H1 (cell line): ENCODE results near the gene PRR36. TPM values are rescaled to one million over a fixed set of nuclear protein-coding genes. Genes with fewer than 3 reads are reported as not detected.

Experiments
- CTCF ChIA-PET: fragments of 300-600 bp; sonication (Branson Sonifier 250); formaldehyde crosslinking; loops from one replicate; lab custom pipeline; 2021; ENCODE audit not compliant: partially characterized antibody; lab: Charles Lee
- POLR2A ChIA-PET: fragments of 300-600 bp; sonication (Branson Sonifier 250); formaldehyde crosslinking; loops from one replicate; lab custom pipeline; 2021; ENCODE audit warnings: inconsistent platforms; ENCODE audit not compliant: partially characterized antibody; lab: Charles Lee
- DNase-seq, 2 experiments: peaks; one replicate each; pipeline versions ENCODE4 v3.0.0 to v3.0.0-alpha.2; 2010 to 2022; ENCODE audit warnings: low spot score in 2 of 2, low read depth in 1 of 2, mixed read lengths in 1 of 2
- FAIRE-seq: peaks from 2 replicates; lab custom pipeline; 2011; peaks lifted over from hg19 to GRCh38; lab: Jason Lieb, UNC
- H2AFZ ChIP-seq: 2 replicates; pipeline ENCODE4 v1.8.1; 2012; ENCODE audit warnings: low read length, inconsistent platforms
- H2AK5ac ChIP-seq: 2 replicates; pipeline ENCODE4 v1.6.1; 2013; ENCODE audit warnings: low read depth, low read length
- H2BK120ac ChIP-seq: replicated peaks from 2 replicates; pipeline ENCODE3; 2013; ENCODE audit warnings: low read depth, low read length, inconsistent platforms
- H2BK12ac ChIP-seq: 2 replicates; pipeline ENCODE4 v1.6.1; 2013; ENCODE audit warnings: low read depth, low read length
- H2BK15ac ChIP-seq: 2 replicates; pipeline ENCODE4 v1.6.1; 2013; ENCODE audit warnings: low read length
- H2BK20ac ChIP-seq: 2 replicates; pipeline ENCODE4 v1.6.1; 2013; ENCODE audit warnings: low read length
- H2BK5ac ChIP-seq: 2 replicates; pipeline ENCODE4 v1.6.1; 2013; ENCODE audit warnings: low read depth, low read length
- H3K14ac ChIP-seq: 2 replicates; pipeline ENCODE4 v1.6.1; 2013; ENCODE audit warnings: inconsistent platforms; ENCODE audit not compliant: insufficient read length
- H3K18ac ChIP-seq: 2 replicates; pipeline ENCODE4 v1.6.1; 2013; ENCODE audit warnings: low read length; ENCODE audit errors: extremely low read depth
- H3K23ac ChIP-seq: 2 replicates; pipeline ENCODE4 v1.6.1; 2013; ENCODE audit warnings: inconsistent platforms; ENCODE audit not compliant: insufficient read length
- H3K23me2 ChIP-seq: 2 replicates; pipeline ENCODE4 v1.6.1; 2013; ENCODE audit warnings: low read depth, low read length
- H3K27ac ChIP-seq: 2 replicates; pipeline ENCODE4 v1.6.1; 2011; ENCODE audit warnings: low read depth, low read length, inconsistent platforms
- H3K27me3 ChIP-seq, 4 experiments: replicated peaks in 1 of 4; 1 replicate in 1 of 4; 2 replicates in 3 of 4; pipeline versions ENCODE4 v1.6.1 to v1.8.1; 2011 to 2013; ENCODE audit warnings: low read length in 3 of 4, mild to moderate bottlenecking in 3 of 4, inconsistent platforms in 2 of 4, mixed read lengths in 2 of 4, moderate library complexity in 1 of 4; ENCODE audit not compliant: control insufficient read depth in 3 of 4, insufficient read depth in 3 of 4; ENCODE audit errors: extremely low read depth in 1 of 4
- H3K36me3 ChIP-seq, 4 experiments: 2 replicates each; pipeline versions ENCODE4 v1.6.1 to v1.8.1; 2011 to 2013; ENCODE audit warnings: mild to moderate bottlenecking in 4 of 4, low read length in 3 of 4, moderate library complexity in 2 of 4, control low read depth in 1 of 4, inconsistent platforms in 1 of 4; ENCODE audit not compliant: insufficient read depth in 4 of 4, control insufficient read depth in 2 of 4
- H3K4ac ChIP-seq: replicated peaks from 2 replicates; pipeline ENCODE3; 2013; ENCODE audit warnings: low read length, low read depth, mixed read lengths, inconsistent platforms; ENCODE audit not compliant: insufficient read length
- H3K4me1 ChIP-seq, 4 experiments: replicated peaks in 1 of 4; 1 replicate in 1 of 4; 2 replicates in 3 of 4; pipeline versions ENCODE4 v1.6.1 to v1.8.1; 2011 to 2013; ENCODE audit warnings: low read length in 3 of 4, inconsistent platforms in 2 of 4, mixed read lengths in 1 of 4; ENCODE audit not compliant: insufficient read depth in 4 of 4, control insufficient read depth in 3 of 4
- H3K4me2 ChIP-seq, 2 experiments: 2 replicates each; pipeline versions ENCODE4 v1.6.1 to v1.8.1; 2011 to 2013; ENCODE audit warnings: low read depth in 2 of 2, low read length in 2 of 2, control low read depth in 1 of 2, inconsistent platforms in 1 of 2, mild to moderate bottlenecking in 1 of 2; ENCODE audit not compliant: insufficient read depth in 1 of 2
- H3K4me3 ChIP-seq, 4 experiments: fragments of 200-600, 300-600 bp in 1 of 4; sonication (generic), shearing (Covaris generic), sonication (Bioruptor Twin) in 1 of 4; 2 replicates each; pipeline versions ENCODE4 v1.5.1 to v1.8.1; 2011 to 2016; ENCODE audit warnings: low read length in 4 of 4, low read depth in 3 of 4, control low read depth in 2 of 4, inconsistent platforms in 2 of 4, mild to moderate bottlenecking in 2 of 4, mixed read lengths in 1 of 4, moderate library complexity in 1 of 4; ENCODE audit not compliant: insufficient read depth in 2 of 4; ENCODE audit errors: extremely low read depth in 1 of 4
- H3K56ac ChIP-seq: replicated peaks from 2 replicates; pipeline ENCODE3; 2013; ENCODE audit warnings: low read depth, mild to moderate bottlenecking, mixed read lengths, low read length, inconsistent platforms; ENCODE audit not compliant: insufficient read length
- H3K79me1 ChIP-seq: 2 replicates; pipeline ENCODE4 v1.6.1; 2013; ENCODE audit warnings: low read depth, low read length, control low read depth
- H3K79me2 ChIP-seq, 2 experiments: 2 replicates each; pipeline versions ENCODE4 v1.6.1 to v1.8.1; 2012 to 2013; ENCODE audit warnings: low read length in 2 of 2, mild to moderate bottlenecking in 2 of 2, inconsistent platforms in 1 of 2; ENCODE audit not compliant: insufficient read depth in 2 of 2, control insufficient read depth in 1 of 2
- H3K9ac ChIP-seq, 4 experiments: replicated peaks in 1 of 4; 1 replicate in 1 of 4; 2 replicates in 3 of 4; pipeline versions ENCODE4 v1.6.1 to v1.8.1; 2011 to 2013; ENCODE audit warnings: low read depth in 3 of 4, low read length in 3 of 4, control low read depth in 2 of 4, mild to moderate bottlenecking in 2 of 4, moderate library complexity in 2 of 4, inconsistent platforms in 1 of 4; ENCODE audit errors: extremely low read depth in 1 of 4
- H3K9me3 ChIP-seq, 2 experiments: 2 replicates each; pipeline versions ENCODE4 v1.6.1 to v1.8.1; 2012 to 2013; ENCODE audit warnings: mild to moderate bottlenecking in 2 of 2, moderate library complexity in 2 of 2, control low read depth in 1 of 2, inconsistent platforms in 1 of 2, low read depth in 1 of 2, low read length in 1 of 2, mixed read lengths in 1 of 2; ENCODE audit not compliant: insufficient read depth in 2 of 2
- H4K20me1 ChIP-seq, 2 experiments: replicated peaks in 1 of 2; 2 replicates each; pipeline versions ENCODE3 to v1.8.1; 2011 to 2013; ENCODE audit warnings: inconsistent platforms in 2 of 2, low read length in 2 of 2, mild to moderate bottlenecking in 1 of 2; ENCODE audit not compliant: insufficient read depth in 2 of 2, control insufficient read depth in 1 of 2
- H4K5ac ChIP-seq: 2 replicates; pipeline ENCODE4 v1.6.1; 2013; ENCODE audit warnings: low read length, low read depth, mixed read lengths, inconsistent platforms; ENCODE audit not compliant: insufficient read length
- H4K8ac ChIP-seq: 2 replicates; pipeline ENCODE4 v1.8.0; 2013; ENCODE audit warnings: mild to moderate bottlenecking, moderate library complexity, low read length, inconsistent platforms; ENCODE audit not compliant: insufficient read depth; ENCODE audit errors: extremely low read depth
- H4K91ac ChIP-seq: replicated peaks from 2 replicates; pipeline ENCODE3; 2013; ENCODE audit warnings: low read length, mixed read lengths, inconsistent platforms; ENCODE audit not compliant: insufficient read length
- SIN3A ChIP-seq, 2 experiments: IDR thresholded peaks in 1 of 2; conservative IDR thresholded peaks in 1 of 2; 2 replicates each; pipeline ENCODE4 v1.6.1; 2011 to 2012; ENCODE audit warnings: low read length in 2 of 2, improper control_type of control experiment in 1 of 2, low read depth in 1 of 2, mild to moderate bottlenecking in 1 of 2
- SIRT6 ChIP-seq: IDR thresholded peaks from one replicate; pipeline ENCODE4 v1.7.1; 2012; ENCODE audit warnings: low read length, inconsistent platforms
- SIX5 ChIP-seq: IDR thresholded peaks from 2 replicates; pipeline ENCODE4 v1.6.1; 2011; ENCODE audit warnings: mild to moderate bottlenecking, low read depth, low read length
- TAF1 ChIP-seq: IDR thresholded peaks from 2 replicates; pipeline ENCODE4 v1.6.1; 2011; ENCODE audit warnings: mild to moderate bottlenecking, low read depth, low read length
- WGBS, 2 experiments: shearing (Covaris generic) in 1 of 2; methylation state at CpG; one replicate each; pipeline versions ENCODE4 v1.1.6 to v1.1.7; 2013 to 2015; ENCODE audit warnings: low lambda C conversion rate in 2 of 2, mixed read lengths in 2 of 2, inconsistent platforms in 1 of 2, low coverage in 1 of 2, missing lambda C conversion rate in 1 of 2; ENCODE audit not compliant: insufficient replicate concordance in 2 of 2, insufficient coverage in 1 of 2, insufficient read length in 1 of 2; ENCODE audit errors: extremely low coverage in 1 of 2, missing lambda C conversion rate in 1 of 2; 5-methylcytosine and 5-hydroxymethylcytosine counted together
- polyA plus RNA-seq, 7 experiments: library from polyadenylated mRNA; depleted of rRNA in 3 of 7; stranded (reverse) in 5 of 7; unstranded in 2 of 7; fragments of >200 nt in 5 of 7; fragments of 200-250 nt in 2 of 7; gene quantifications; 1 replicate in 5 of 7; 2 replicates in 1 of 7; 4 replicates in 1 of 7; pipeline versions ENCODE4 v1.2.1 to v1.2.3, GENCODE V29; 2011 to 2013; ENCODE audit warnings: missing spikeins in 2 of 7, mixed read lengths in 2 of 7
- total RNA-seq: library from RNA; stranded (reverse); fragmentation: NEBNext Ultra II Directional; extraction: Animal tissue kit (Norgen Biotek cat#: 25700); gene quantifications from 2 replicates; pipeline ENCODE4 v1.2.1, GENCODE V29; 2021

The PRR36 gene
- total and polyA plus RNA-seq, 2 of the 8 experiments (the other 6 are each of a cell fraction or from before 2014, with no cell fraction given), result 1.6 to 23.9 TPM

GRCh38 chr19:7915250-7916102, 41.3 kb upstream of the PRR36 start:
- Histone ChIP-seq H3K4me3 (peak overlapping the region; percentile 29 to 64 (median 34); a peak in 7 of 8 replicates), H2BK120ac (no peak overlapping the region), H2BK12ac (no peak overlapping the region), H2AK5ac (0 out of 2 replicates have a peak overlapping the region, but pooled peaks have one; percentile 11), H3K79me2 (no peaks in the 10 kb centered on the region), H3K23ac (no peak overlapping the region), H4K5ac (no peak overlapping the region), H3K4me2 (peak overlapping the region; percentile 86 to 94), H3K36me3 (peaks cover 5 to 23% (median 12%) of the 10 kb centered on the region in 4 experiments; a peak in 4 of 8 replicates), H4K8ac (no peak overlapping the region), H3K14ac (no peak overlapping the region), H3K18ac (no peak overlapping the region; the same call in 1 of the 2 replicates), H3K56ac (peak overlapping the region; percentile 59), H2BK20ac (no peak overlapping the region), H3K9ac (no peak overlapping the region), H3K9me3 (no peaks in the 10 kb centered on the region), H4K20me1 (peaks cover 2 to 6% of the 10 kb centered on the region in 2 experiments), H3K79me1 (no peaks in the 10 kb centered on the region), H2AFZ (no peak overlapping the region), H3K27ac (no peak overlapping the region), H3K23me2 (peaks cover 17% of the 10 kb centered on the region; the same call in 1 of the 2 replicates), H2BK5ac (no peak overlapping the region), H4K91ac (peak overlapping the region; percentile 3), H3K4ac (no peak overlapping the region), H3K27me3 (peaks cover 17 to 45% (median 39%) of the 10 kb centered on the region in 4 experiments; a peak in 6 of 7 replicates), H2BK15ac (no peak overlapping the region), H3K4me1 (peaks cover 0 to 15% (median 8%) of the 10 kb centered on the region in 4 experiments; a peak in 5 of 7 replicates)
- ChIA-PET CTCF (interaction anchor here (0.8 to 9.0 kb wide), 16 partner anchors 7 to 203 kb away, joined by 3 to 112 read pairs (median 6); partner anchors contain the start of genes LRRC8E, MAP2K7, PRR36 and TIMM44), POLR2A (interaction anchor here (0.5 to 10.6 kb wide), 15 partner anchors 11 to 285 kb away, joined by 3 to 106 read pairs (median 4); partner anchors contain the start of genes CTXN1, MAP2K7, PRR36 and TIMM44)
- FAIRE-seq (no peak), DNase-seq (no peak)
- 70% methylated on average over 22 of the region's 24 CpGs; no CpG with 5 or more reads in 1 of the 2 experiments for WGBS, 2 experiments
- TF ChIP-seq SIX5 (no peak), SIRT6 (no peak), TAF1 (no peak), SIN3A (conservative IDR thresholded peaks at IDR 0.05 in 1 of 2, IDR thresholded peaks at IDR 0.05 in 1 of 2; ENCODE audit: low read depth in 1 of 2, low read length in 2 of 2) (no peak)
